Nephron (organoid): Measurements from ENCODE around the gene VPS41.
"Not testable (repeated sequence)": the region's sequence is repeated elsewhere in the genome, so short reads cannot be mapped to it uniquely, and the experiment has no call there.

ENCODE experiments used
- H3K27ac Mint-ChIP-seq, 3 experiments: 2 replicates each; pipeline ENCODE4 v1.8.0; 2020; ENCODE audit warnings: mixed read lengths in 3 of 3, mild to moderate bottlenecking in 2 of 3, moderate library complexity in 1 of 3
- H3K27me3 Mint-ChIP-seq: 2 replicates; pipeline ENCODE4 v1.8.0; 2021; ENCODE audit warnings: low read depth, mild to moderate bottlenecking, moderate library complexity, mixed read lengths
- H3K36me3 Mint-ChIP-seq: 2 replicates; pipeline ENCODE4 v1.8.0; 2020; ENCODE audit warnings: low read depth, mixed read lengths
- H3K4me1 Mint-ChIP-seq: 2 replicates; pipeline ENCODE4 v1.8.0; 2020; ENCODE audit warnings: mixed read lengths
- H3K4me3 Mint-ChIP-seq, 3 experiments: 2 replicates each; pipeline ENCODE4 v1.8.0; 2020; ENCODE audit warnings: mild to moderate bottlenecking in 3 of 3, mixed read lengths in 3 of 3, moderate library complexity in 2 of 3
- H3K9me3 Mint-ChIP-seq: 2 replicates; pipeline ENCODE4 v1.8.0; 2020; ENCODE audit warnings: mixed read lengths
- TF ChIP-seq, protein P1 (sequence below), 3 experiments: fragments of 200-600 bp; sonication (generic); IDR thresholded peaks; one replicate each; pipeline ENCODE4 v1.5.0; 2021; ENCODE audit warnings: antibody characterized with exemption in 3 of 3; ENCODE audit not compliant: unreplicated experiment in 3 of 3

VPS41 gene

DNA sequence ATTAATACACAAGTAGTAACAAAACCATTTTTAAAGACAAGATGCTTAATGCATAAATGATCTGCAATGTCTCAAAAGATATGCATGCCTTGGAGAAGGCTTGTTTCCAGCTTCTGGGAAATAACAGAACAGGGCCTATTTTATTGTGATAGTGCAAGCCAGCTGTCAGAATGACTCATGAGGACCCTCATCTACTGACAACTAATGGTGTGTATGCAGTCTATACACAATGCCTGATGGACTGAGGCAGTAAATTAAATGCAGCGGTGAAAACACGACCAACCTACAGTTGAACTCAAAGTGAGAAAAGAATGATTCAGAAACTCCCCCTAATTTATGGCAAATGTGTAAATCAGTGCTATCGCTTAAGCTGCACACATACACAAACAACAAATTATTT lies 46.3 kb downstream of the VPS41 start:
- H3K27me3 Mint-ChIP-seq, result no peaks in the 10 kb centered on the region
- TF ChIP-seq, protein P1, sequence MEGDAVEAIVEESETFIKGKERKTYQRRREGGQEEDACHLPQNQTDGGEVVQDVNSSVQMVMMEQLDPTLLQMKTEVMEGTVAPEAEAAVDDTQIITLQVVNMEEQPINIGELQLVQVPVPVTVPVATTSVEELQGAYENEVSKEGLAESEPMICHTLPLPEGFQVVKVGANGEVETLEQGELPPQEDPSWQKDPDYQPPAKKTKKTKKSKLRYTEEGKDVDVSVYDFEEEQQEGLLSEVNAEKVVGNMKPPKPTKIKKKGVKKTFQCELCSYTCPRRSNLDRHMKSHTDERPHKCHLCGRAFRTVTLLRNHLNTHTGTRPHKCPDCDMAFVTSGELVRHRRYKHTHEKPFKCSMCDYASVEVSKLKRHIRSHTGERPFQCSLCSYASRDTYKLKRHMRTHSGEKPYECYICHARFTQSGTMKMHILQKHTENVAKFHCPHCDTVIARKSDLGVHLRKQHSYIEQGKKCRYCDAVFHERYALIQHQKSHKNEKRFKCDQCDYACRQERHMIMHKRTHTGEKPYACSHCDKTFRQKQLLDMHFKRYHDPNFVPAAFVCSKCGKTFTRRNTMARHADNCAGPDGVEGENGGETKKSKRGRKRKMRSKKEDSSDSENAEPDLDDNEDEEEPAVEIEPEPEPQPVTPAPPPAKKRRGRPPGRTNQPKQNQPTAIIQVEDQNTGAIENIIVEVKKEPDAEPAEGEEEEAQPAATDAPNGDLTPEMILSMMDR (IDR thresholded peaks at IDR 0.05; ENCODE audit: unreplicated experiment in 3 of 3), result no peak
- H3K27ac Mint-ChIP-seq, result peak overlapping the region in 1 of 3 experiments; percentile 59
- peaks cover 14% of the 10 kb centered on the region for H3K36me3 Mint-ChIP-seq
- no peak overlapping the region for H3K4me3 Mint-ChIP-seq
- H3K9me3 Mint-ChIP-seq, result no peaks in the 10 kb centered on the region
- no peaks in the 10 kb centered on the region for H3K4me1 Mint-ChIP-seq

DNA sequence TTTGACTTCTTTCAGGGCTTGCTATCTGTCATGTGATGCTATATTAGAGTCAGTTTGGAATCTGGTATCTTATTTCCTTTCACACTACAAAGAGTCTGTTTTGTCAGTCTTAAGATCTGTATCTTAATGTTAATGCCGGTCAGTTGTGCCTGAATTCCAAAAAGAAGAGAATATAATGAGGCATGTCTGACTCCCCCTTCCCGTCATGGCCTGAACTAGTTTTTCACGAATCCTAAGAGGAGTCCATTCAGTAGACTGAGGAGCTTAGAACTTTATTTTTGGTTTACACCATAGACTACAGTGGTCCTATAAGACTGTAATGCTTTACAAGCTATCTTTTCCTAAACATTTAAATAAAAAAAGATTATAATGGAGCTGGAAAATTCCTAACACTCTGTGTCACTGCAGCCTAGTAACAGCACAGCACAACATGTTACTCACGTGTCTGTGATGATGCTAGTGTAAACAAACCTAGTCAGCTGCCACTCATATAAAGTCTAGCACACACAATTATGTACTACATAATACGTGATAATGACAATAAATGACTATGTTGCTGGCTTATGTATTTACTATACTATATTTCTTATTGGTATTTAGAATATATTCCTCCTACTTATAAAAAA lies 50.6 kb downstream of the VPS41 start:
- peaks cover 27% of the 10 kb centered on the region for H3K36me3 Mint-ChIP-seq
- no peaks in the 10 kb centered on the region for H3K4me1 Mint-ChIP-seq
- H3K27me3 Mint-ChIP-seq, result no peaks in the 10 kb centered on the region
- H3K9me3 Mint-ChIP-seq, result no peaks in the 10 kb centered on the region
- H3K27ac Mint-ChIP-seq, result peak overlapping the region in 1 of 3 experiments; percentile 60
- TF ChIP-seq, protein P1 (IDR thresholded peaks at IDR 0.05; ENCODE audit: unreplicated experiment in 3 of 3), result no peak
- H3K4me3 Mint-ChIP-seq, result no peak overlapping the region

DNA sequence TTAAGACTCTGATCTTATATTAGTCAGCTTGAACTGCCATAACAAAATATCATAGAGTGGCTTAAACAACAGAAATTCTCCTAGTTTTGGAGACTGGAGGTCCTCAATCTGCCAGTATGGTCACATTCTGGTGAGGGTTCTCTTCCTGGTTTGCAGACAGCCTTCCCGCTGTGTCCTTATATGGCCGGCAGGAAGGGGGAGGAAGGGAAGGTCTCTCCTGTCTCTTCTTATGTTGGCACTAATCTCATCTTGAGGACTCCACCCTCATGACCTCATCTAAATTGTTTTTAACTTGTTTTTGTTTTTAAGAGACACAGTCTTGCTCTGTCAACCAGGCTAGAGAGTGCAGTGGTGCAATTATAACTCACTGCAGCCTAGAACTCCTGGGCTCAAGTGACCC lies 53.1 kb downstream of the VPS41 start:
- no peak overlapping the region for H3K4me3 Mint-ChIP-seq
- H3K4me1 Mint-ChIP-seq, result no peaks in the 10 kb centered on the region
- H3K27me3 Mint-ChIP-seq, result no peaks in the 10 kb centered on the region
- H3K27ac Mint-ChIP-seq, result no peak overlapping the region
- TF ChIP-seq, protein P1 (IDR thresholded peaks at IDR 0.05; ENCODE audit: unreplicated experiment in 3 of 3), result no peak
- peaks cover 21% of the 10 kb centered on the region for H3K36me3 Mint-ChIP-seq
- no peaks in the 10 kb centered on the region for H3K9me3 Mint-ChIP-seq

GRCh38 chr7:38855386-38855785 lies 53.6 kb downstream of the VPS41 start:
- H3K9me3 Mint-ChIP-seq, result no peaks in the 10 kb centered on the region
- TF ChIP-seq, protein P1 (IDR thresholded peaks at IDR 0.05; ENCODE audit: unreplicated experiment in 3 of 3), result no peak
- no peak overlapping the region for H3K4me3 Mint-ChIP-seq
- peaks cover 19% of the 10 kb centered on the region for H3K36me3 Mint-ChIP-seq
- H3K27ac Mint-ChIP-seq, result no peak overlapping the region
- no peaks in the 10 kb centered on the region for H3K4me1 Mint-ChIP-seq
- no peaks in the 10 kb centered on the region for H3K27me3 Mint-ChIP-seq

GRCh38 chr7:38854947-38855346 lies 54.0 kb downstream of the VPS41 start:
- H3K4me3 Mint-ChIP-seq, H3K9me3 Mint-ChIP-seq, H3K4me1 Mint-ChIP-seq, H3K27ac Mint-ChIP-seq, H3K27me3 Mint-ChIP-seq: not testable (repeated sequence)
- peaks cover 19% of the 10 kb centered on the region for H3K36me3 Mint-ChIP-seq

GRCh38 chr7:38851321-38851720 lies 57.7 kb downstream of the VPS41 start:
- H3K4me3 Mint-ChIP-seq, result no peak overlapping the region
- H3K36me3 Mint-ChIP-seq, result peaks cover 14% of the 10 kb centered on the region
- H3K27ac Mint-ChIP-seq, result no peak overlapping the region
- H3K9me3 Mint-ChIP-seq, result no peaks in the 10 kb centered on the region
- no peaks in the 10 kb centered on the region for H3K27me3 Mint-ChIP-seq
- TF ChIP-seq, protein P1 (IDR thresholded peaks at IDR 0.05; ENCODE audit: unreplicated experiment in 3 of 3), result no peak
- no peaks in the 10 kb centered on the region for H3K4me1 Mint-ChIP-seq
